HEK293 (cell line): ENCODE measurements around the gene TNFRSF4.

ENCODE experiments used
- EGR2 ChIP-seq: fragments of 450-650 bp; formaldehyde crosslinking; IDR thresholded peaks from 2 replicates; pipeline ENCODE4 v1.5.1; 2016; ENCODE audit warnings: low read depth, missing biosample characterization, missing genetic modification characterization
- PATZ1 ChIP-seq: fragments of 450-650 bp; formaldehyde crosslinking; IDR thresholded peaks from 2 replicates; pipeline ENCODE4 v1.5.1; 2016; ENCODE audit warnings: missing biosample characterization, missing genetic modification characterization
- PRDM4 ChIP-seq: fragments of 450-650 bp; formaldehyde crosslinking; IDR thresholded peaks from 2 replicates; pipeline ENCODE4 v1.5.1; 2017; ENCODE audit warnings: missing biosample characterization, missing genetic modification characterization
- REST ChIP-seq: fragments of 450-650 bp; formaldehyde crosslinking; IDR thresholded peaks from 2 replicates; pipeline ENCODE4 v1.5.1; 2016; ENCODE audit warnings: missing biosample characterization, missing genetic modification characterization
- ZBTB10 ChIP-seq: fragments of 450-650 bp; formaldehyde crosslinking; IDR thresholded peaks from 2 replicates; pipeline ENCODE4 v1.5.1; 2016; ENCODE audit warnings: missing biosample characterization, missing genetic modification characterization
- ZFHX2 ChIP-seq: fragments of 450-650 bp; formaldehyde crosslinking; conservative IDR thresholded peaks from 2 replicates; pipeline ENCODE4 v1.5.1; 2016; ENCODE audit warnings: missing biosample characterization, missing genetic modification characterization
- ZNF10 ChIP-seq: fragments of 450-650 bp; formaldehyde crosslinking; IDR thresholded peaks from 2 replicates; pipeline ENCODE4 v1.5.1; 2017; ENCODE audit warnings: missing biosample characterization, missing genetic modification characterization
- ZNF138 ChIP-seq: fragments of 450-650 bp; formaldehyde crosslinking; IDR thresholded peaks from 2 replicates; pipeline ENCODE4 v1.5.1; 2016; ENCODE audit warnings: missing biosample characterization, missing genetic modification characterization, borderline replicate concordance
- ZNF155 ChIP-seq: fragments of 450-650 bp; formaldehyde crosslinking; IDR thresholded peaks from 2 replicates; pipeline ENCODE4 v1.5.1; 2016; ENCODE audit warnings: missing biosample characterization, missing genetic modification characterization
- ZNF169 ChIP-seq: fragments of 450-650 bp; formaldehyde crosslinking; IDR thresholded peaks from 2 replicates; pipeline ENCODE4 v1.5.1; 2016; ENCODE audit warnings: missing biosample characterization, missing genetic modification characterization
- ZNF175 ChIP-seq: fragments of 450-650 bp; formaldehyde crosslinking; IDR thresholded peaks from 2 replicates; pipeline ENCODE4 v1.5.1; 2016; ENCODE audit warnings: missing biosample characterization, missing genetic modification characterization
- ZNF202 ChIP-seq: fragments of 450-650 bp; formaldehyde crosslinking; IDR thresholded peaks from 2 replicates; pipeline ENCODE4 v1.5.1; 2016; ENCODE audit warnings: missing biosample characterization, missing genetic modification characterization, borderline replicate concordance
- ZNF214 ChIP-seq: fragments of 450-650 bp; formaldehyde crosslinking; IDR thresholded peaks from 2 replicates; pipeline ENCODE4 v1.5.1; 2017; ENCODE audit warnings: missing biosample characterization, mild to moderate bottlenecking, missing genetic modification characterization, borderline replicate concordance
- ZNF324 ChIP-seq: fragments of 450-650 bp; formaldehyde crosslinking; IDR thresholded peaks from 2 replicates; pipeline ENCODE4 v1.5.1; 2016; ENCODE audit warnings: missing biosample characterization, missing genetic modification characterization
- ZNF404 ChIP-seq: fragments of 450-650 bp; formaldehyde crosslinking; IDR thresholded peaks from 2 replicates; pipeline ENCODE4 v1.5.1; 2017; ENCODE audit warnings: missing biosample characterization, missing genetic modification characterization
- ZNF473 ChIP-seq: fragments of 450-650 bp; formaldehyde crosslinking; IDR thresholded peaks from 2 replicates; pipeline ENCODE4 v1.5.1; 2017; ENCODE audit warnings: missing biosample characterization, missing genetic modification characterization
- ZNF501 ChIP-seq: fragments of 450-650 bp; formaldehyde crosslinking; IDR thresholded peaks from 2 replicates; pipeline ENCODE4 v1.5.1; 2016; ENCODE audit warnings: missing biosample characterization, missing genetic modification characterization
- ZNF544 ChIP-seq: fragments of 450-650 bp; formaldehyde crosslinking; IDR thresholded peaks from 2 replicates; pipeline ENCODE4 v1.5.0; 2017; ENCODE audit warnings: missing biosample characterization, missing genetic modification characterization
- ZNF600 ChIP-seq: fragments of 450-650 bp; formaldehyde crosslinking; IDR thresholded peaks from 2 replicates; pipeline ENCODE4 v1.5.1; 2016; ENCODE audit warnings: missing biosample characterization, missing genetic modification characterization
- ZNF621 ChIP-seq: fragments of 450-650 bp; formaldehyde crosslinking; IDR thresholded peaks from 2 replicates; pipeline ENCODE4 v1.5.1; 2017; ENCODE audit warnings: missing biosample characterization, missing genetic modification characterization
- ZNF747 ChIP-seq: fragments of 450-650 bp; formaldehyde crosslinking; IDR thresholded peaks from 2 replicates; pipeline ENCODE4 v1.5.1; 2016; ENCODE audit warnings: missing biosample characterization, missing genetic modification characterization
- ZNF785 ChIP-seq: fragments of 450-650 bp; formaldehyde crosslinking; IDR thresholded peaks from 2 replicates; pipeline ENCODE4 v1.5.1; 2016; ENCODE audit warnings: missing biosample characterization, missing genetic modification characterization
- ZNF830 ChIP-seq: fragments of 450-650 bp; IDR thresholded peaks from 2 replicates; pipeline ENCODE4 v1.5.0; 2018; ENCODE audit warnings: missing biosample characterization, missing genetic modification characterization, low read depth, mild to moderate bottlenecking, moderate library complexity
- ZSCAN30 ChIP-seq: fragments of 450-650 bp; IDR thresholded peaks from 2 replicates; pipeline ENCODE4 v1.5.1; 2018; ENCODE audit warnings: missing biosample characterization, mild to moderate bottlenecking, missing genetic modification characterization, moderate library complexity
- ZSCAN4 ChIP-seq: fragments of 450-650 bp; formaldehyde crosslinking; IDR thresholded peaks from 2 replicates; pipeline ENCODE4 v1.5.1; 2017; ENCODE audit warnings: missing biosample characterization, missing genetic modification characterization
- ZSCAN5A ChIP-seq: fragments of 450-650 bp; formaldehyde crosslinking; IDR thresholded peaks from 2 replicates; pipeline ENCODE4 v1.5.1; 2016; ENCODE audit warnings: missing biosample characterization, missing genetic modification characterization

The TNFRSF4 gene

GRCh38 chr1:1176931-1177330 is 37.0 kb downstream of the TNFRSF4 start (continued):
- no peak for TF ChIP-seq ZSCAN5A (tag by site-specific recombination)
- no peak for TF ChIP-seq ZNF138
- no peak for TF ChIP-seq ZBTB10 (tag by site-specific recombination)
- no peak for TF ChIP-seq ZNF202 (tag by site-specific recombination)
- no peak for TF ChIP-seq ZNF501 (tag by site-specific recombination)
- TF ChIP-seq ZNF175: no peak
- no peak for TF ChIP-seq ZNF747
- 0 out of 2 replicates have a peak, but pooled peaks have one; percentile 11 for TF ChIP-seq ZNF155 (tag by site-specific recombination)
- no peak for TF ChIP-seq ZSCAN30 (tag by site-specific recombination)
- TF ChIP-seq ZNF10 (tag by site-specific recombination): no peak
- TF ChIP-seq ZNF830 (tag by site-specific recombination): no peak
- no peak for TF ChIP-seq ZNF621
- 0 out of 2 replicates have a peak, but pooled peaks have one; percentile 54 for TF ChIP-seq ZNF544
- no peak for TF ChIP-seq ZNF600 (tag by site-specific recombination)
- TF ChIP-seq ZNF473 (tag by site-specific recombination): peak; percentile 57; the same call in 1 of the 2 replicates
- TF ChIP-seq ZFHX2: peak; percentile 100
- no peak for TF ChIP-seq PRDM4 (tag by site-specific recombination)
- no peak for TF ChIP-seq ZNF169 (tag by site-specific recombination)
- no peak for TF ChIP-seq REST (tag by site-specific recombination)
- no peak for TF ChIP-seq ZNF214 (tag by site-specific recombination)
- no peak for TF ChIP-seq PATZ1
- TF ChIP-seq ZNF785: no peak
- peak; percentile 99 for TF ChIP-seq EGR2 (tag by site-specific recombination)
- TF ChIP-seq ZNF404 (tag by site-specific recombination): no peak
- TF ChIP-seq ZSCAN4: peak; percentile 91
- no peak for TF ChIP-seq ZNF324 (tag by site-specific recombination)
